Skin epidermis (tissue), 12 donors: Measurements from ENCODE around the gene NDC80.
"Not testable (repeated sequence)": the region's sequence is repeated elsewhere in the genome, so short reads cannot be mapped to it uniquely, and the experiment has no call there.

Experiments used
- H3K27ac ChIP-seq, 21 experiments: fragments of 200-600 bp; sonication (generic) in 11 of 21; one replicate each; pipeline ENCODE4 v1.5.0; 2020; ENCODE audit warnings: mild to moderate bottlenecking in 3 of 21, inconsistent platforms in 2 of 21, moderate library complexity in 2 of 21
- H3K4me3 ChIP-seq, 7 experiments: fragments of 200-600 bp; sonication (generic) in 2 of 7; one replicate each; pipeline ENCODE4 v1.5.0; 2020; ENCODE audit warnings: inconsistent platforms in 2 of 7, mild to moderate bottlenecking in 2 of 7, moderate library complexity in 1 of 7

Gene NDC80

DNA sequence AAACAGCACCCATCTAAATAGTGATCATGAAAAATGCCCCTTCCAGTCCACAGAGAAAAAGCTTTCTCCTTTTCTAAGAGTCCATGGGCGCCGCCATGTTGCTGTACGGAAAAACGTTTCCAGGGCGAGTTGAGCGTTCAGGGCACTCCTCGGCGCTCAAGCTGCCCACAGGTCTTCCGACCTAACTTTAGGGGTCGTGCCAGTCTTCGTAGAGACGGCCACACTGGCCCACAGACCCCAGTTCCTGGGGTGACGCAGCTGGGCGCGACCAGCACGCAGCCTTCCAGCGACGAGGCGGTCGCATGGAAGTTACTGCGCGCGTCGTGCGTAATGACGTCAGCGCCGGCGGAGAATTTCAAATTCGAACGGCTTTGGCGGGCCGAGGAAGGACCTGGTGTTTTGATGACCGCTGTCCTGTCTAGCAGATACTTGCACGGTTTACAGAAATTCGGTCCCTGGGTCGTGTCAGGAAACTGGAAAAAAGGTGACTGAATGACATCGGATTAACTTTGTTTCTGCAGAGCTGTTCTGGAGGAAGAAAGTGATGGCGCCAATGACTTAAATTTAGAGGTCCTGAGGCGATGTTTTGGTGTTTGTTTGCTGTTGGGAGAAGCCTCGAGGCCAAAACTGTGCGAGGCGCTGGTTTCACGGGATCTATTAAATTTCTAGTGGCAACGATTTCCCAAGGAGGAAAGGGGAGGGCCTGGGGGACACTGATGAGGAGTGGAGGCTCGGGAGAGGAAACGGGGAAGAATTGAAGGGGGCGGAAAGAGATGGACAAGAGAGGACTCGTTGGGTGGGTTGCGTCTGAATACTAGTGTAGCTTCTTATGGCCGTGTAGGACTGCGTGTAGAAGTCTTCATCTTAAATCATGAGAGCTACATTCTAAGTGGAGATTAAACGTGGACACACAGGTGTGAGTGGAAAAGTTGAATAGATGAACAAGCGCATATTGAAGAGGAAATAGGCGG, at the start of gene NDC80, which contains the start of gene METTL4:
Gene NDC80, plus strand, starts transcription at position 358 of the 971 bp plus-strand sequence. CDS start 1,429 bp downstream, outside the sequence.
Gene METTL4, minus strand, starts transcription at position 306 of the 971 bp plus-strand sequence. CDS start 4,289 bp downstream, outside the sequence.
- peak within 1 kb of the TSS; percentile 76 to 100 (median 99) for H3K27ac ChIP-seq
- H3K4me3 ChIP-seq = peak within 1 kb of the TSS; percentile 46 to 78 (median 64)

DNA sequence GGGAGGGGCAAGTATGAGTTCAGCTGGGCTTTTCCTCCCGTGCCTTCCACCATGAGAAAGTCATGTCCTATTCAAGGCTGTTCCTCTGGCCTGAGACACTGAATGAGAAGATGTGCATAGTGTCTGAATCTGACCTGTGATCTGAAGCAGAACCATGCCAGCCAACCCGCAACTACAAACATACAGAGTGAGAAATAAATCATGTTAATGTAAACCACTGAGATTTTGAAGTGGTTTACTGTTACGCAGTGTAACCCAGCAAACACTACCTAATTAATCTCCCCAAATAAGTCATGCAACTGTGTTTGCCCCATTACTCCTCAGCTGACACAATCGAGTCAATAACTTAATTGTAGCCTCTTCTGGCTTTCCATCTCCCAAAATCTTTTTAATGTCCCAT, 49.2 kb upstream of the NDC80 start:
- Histone ChIP-seq H3K27ac (no peak overlapping the region), H3K4me3 (no peak overlapping the region)

DNA sequence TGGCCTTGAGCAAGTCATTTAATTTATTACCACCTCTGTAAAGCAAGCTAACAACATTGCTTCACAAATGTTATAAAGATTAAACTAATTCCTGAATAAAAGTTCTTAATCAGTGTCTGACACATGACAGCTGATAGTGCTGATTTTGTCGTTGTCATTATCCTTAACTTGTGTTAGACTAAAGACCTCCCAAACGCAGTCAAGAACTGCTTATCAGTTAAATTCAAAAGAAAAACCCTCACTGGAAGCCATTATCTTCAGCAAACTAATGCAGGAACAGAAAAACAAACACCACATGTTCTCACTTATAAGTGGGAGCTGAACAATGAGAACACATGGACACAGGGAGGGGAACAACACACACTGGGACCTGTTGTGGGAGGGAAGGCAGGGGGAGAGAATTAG, 46.6 kb upstream of the NDC80 start:
- H3K4me3 ChIP-seq, H3K27ac ChIP-seq: not testable (repeated sequence)

DNA sequence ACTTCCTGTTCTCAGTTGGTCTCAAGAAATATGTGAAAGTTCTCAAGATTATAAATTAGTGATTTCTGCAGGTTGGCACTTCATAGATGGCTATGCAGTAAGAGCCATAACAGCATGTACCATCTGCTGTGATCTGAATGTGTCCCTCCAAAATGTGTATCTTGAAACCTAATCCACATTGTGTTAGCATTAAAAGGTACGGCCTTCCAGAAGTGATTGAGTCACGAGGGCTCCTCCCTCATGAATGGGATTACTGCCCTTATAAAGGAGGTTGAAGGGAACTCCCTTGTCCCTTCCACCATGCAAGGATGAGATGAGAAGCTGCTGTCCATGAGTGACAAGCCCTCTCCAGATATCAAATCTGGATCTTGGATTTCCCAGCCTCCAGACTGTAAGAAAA, 45.0 kb upstream of the NDC80 start:
- Histone ChIP-seq H3K27ac (no peak overlapping the region), H3K4me3 (no peak overlapping the region)

DNA sequence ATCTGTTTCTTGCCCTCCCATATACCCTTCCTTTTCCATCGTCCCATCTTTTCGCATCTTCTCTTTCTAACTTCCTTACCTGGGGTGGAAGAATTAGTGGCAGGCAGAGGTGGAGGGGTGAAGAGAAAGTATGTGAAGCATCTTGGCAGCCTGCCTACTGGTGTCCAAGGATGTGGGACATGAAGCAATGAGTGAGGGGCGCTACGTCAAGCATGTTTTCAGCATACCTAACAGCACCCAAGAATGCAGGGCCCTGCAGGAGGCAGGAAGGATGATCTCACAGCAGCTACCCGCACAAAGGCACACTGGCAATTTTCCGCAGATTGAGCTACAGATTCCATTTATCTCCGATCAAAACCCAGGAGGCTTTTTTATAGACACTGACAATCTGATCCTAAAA, 42.2 kb upstream of the NDC80 start:
- Histone ChIP-seq H3K27ac (no peak overlapping the region), H3K4me3 (no peak overlapping the region)

DNA sequence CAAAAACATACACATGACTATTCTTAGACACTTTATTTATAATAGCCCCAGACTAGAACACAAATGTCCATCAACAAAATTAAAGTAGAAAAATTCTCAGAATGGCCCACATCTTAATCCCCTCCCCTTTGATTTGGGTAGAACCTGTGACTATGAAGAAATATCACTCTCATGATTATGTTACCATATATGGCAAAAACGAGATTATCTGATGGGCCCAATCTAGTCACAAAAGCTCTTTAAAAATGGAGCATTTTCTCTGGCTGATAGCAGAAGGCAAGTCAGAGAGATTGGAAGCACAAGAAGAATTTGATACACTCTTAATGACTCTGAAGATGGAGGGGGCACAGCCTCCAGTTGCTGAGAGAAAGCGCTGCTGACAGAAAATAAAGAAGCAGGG, 39.6 kb upstream of the NDC80 start:
- Histone ChIP-seq H3K27ac (no peak overlapping the region), H3K4me3 (no peak overlapping the region)

DNA sequence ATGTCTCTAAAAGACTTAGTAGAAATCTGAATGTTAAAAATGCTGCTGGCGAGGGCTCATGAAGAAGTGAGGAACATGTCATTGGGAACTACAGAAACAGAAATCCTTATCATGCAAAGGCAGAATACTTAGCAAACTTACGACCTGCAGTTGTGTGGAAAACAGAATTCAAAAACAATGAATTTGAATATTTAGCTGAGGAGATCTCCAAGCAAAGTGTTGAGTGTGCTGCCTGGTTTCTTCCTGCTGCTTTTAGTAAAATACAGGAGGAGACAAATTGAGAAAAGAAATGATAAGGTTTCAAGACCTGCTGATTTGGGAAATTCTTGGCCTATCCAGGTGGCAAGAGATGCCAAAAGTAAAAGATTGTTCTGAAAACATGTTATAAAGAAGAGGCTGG, 38.6 kb upstream of the NDC80 start:
- H3K27ac ChIP-seq = no peak overlapping the region

DNA sequence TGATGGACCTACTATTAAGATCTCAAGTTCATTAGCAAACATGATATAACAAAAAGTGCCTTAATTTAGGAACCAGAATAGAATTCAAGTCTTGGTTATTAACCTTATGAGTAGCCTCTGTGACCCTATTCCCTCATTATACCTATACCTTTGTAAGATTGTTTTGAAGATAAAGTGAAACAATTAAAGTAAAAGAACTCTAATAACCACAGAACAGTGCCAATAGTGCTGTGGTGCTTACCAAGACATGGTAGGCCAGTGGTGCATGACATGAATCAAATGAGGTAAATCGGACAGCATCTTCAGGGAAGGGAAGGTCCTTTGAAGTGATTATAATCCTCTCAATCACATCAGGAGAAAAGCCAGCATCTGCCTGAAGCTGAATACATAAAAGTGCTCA, 36.5 kb upstream of the NDC80 start:
- no peak overlapping the region for H3K27ac ChIP-seq
- H3K4me3 ChIP-seq = no peak overlapping the region

More for the DNA sequence above, 38.6 kb upstream of the NDC80 start:
- no peak overlapping the region for H3K4me3 ChIP-seq

DNA sequence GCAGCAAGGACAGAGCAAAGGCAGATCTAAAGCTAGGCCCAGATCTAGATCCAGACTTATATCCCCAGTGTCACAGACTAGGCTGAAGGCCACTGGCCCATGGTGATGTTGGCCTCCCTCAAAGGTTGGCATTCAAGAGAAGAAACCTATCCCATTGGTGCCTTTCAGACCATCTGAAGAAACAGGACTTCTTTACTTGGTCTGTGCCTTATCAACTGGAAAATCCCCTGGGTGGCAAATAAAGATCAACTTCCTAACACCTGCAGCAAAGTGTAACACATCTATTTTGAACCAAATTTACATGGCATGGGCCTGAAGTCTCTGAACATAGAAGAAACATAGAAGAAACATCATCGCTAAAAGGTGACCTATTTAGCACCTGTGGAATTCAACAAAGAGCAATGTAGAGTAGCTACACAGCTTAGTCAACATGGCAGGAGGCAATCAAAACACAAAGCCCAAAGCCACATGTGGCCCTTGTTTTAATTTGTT, 35.9 kb upstream of the NDC80 start:
- no peak overlapping the region for H3K4me3 ChIP-seq
- no peak overlapping the region for H3K27ac ChIP-seq

DNA sequence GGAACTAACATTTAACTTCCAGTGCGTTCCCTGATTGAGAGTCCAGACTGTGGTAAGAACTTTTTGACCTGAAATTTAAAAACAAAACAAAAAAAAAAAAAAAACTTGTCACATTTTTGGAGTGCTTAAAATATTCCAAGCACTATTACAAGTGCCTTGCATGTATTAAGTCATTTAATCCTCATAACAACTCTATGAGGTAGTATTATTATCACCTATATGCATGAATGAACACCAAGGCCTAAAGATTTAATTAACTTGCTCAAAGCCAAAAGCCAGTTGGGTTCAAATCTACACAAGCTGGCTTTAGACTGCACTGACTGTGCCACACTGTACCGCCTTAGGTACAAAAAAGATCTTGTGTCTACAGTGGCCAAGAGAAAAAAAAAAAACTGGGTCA, 35.3 kb upstream of the NDC80 start:
- H3K27ac ChIP-seq = peak overlapping the region in 1 of 21 experiments; percentile 39

DNA sequence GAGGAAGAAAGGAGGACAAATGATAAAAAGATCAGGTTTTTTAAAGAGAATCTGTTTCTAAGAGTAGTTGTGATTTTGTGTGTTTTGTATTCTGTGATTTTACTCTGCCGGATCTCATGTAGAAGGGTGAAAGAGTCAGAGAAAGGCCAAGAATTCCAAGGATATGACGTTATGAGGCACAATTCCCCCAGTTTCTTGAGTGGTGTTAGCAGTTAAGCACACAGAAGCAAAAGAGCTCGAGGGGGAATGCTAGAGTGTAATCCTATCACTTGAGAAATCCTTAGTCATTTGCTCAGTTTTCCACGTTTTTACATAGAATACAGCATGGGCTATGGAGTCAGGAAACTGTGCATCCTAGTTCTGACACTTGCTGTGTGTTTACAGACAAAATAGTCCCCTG, 34.9 kb upstream of the NDC80 start:
- H3K4me3 ChIP-seq = no peak overlapping the region
- peak overlapping the region in 1 of 21 experiments; percentile 39 for H3K27ac ChIP-seq

More for the DNA sequence above, 35.3 kb upstream of the NDC80 start:
- H3K4me3 ChIP-seq = no peak overlapping the region

DNA sequence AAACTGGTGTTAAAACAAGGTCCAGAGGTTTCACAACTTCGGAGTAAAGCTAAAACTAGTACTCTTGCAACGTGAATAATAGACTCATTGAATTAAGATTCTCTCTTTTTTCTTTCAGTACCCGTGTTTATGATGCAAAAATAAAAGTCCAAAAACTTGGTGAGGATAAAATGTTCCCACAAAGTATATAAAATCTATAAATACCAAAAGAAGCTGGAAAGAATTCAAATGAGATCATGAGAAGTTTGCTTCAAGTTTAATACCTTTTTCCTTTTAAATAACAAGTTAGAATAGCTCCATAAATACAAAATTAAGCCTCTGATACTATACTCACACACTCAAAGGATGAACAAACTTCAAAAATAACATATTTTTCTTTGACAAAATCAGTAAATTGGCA, 34.1 kb upstream of the NDC80 start:
- Histone ChIP-seq H3K4me3 (no peak overlapping the region), H3K27ac (no peak overlapping the region)

DNA sequence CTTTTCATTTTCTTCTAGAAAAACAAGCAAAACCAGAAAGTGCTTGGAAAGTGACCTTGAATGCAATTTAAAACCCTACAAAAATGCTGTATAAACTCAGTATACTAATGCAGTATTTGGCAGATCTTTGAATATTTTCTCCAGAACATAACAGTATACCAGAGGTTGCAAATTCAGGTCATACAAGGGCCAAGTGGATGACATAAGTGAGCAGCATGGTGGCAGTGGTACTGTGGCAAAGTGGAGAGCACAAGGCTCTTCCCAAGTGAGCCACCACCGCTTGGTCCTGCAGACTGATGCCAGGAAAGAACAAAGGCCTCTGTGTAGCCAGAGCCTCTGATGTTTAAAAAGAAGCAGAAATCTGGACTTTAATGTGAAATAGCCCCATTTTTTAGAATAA, 33.1 kb upstream of the NDC80 start:
- peak overlapping the region in 2 of 21 experiments; percentile 7 to 16 for H3K27ac ChIP-seq
- no peak overlapping the region for H3K4me3 ChIP-seq

DNA sequence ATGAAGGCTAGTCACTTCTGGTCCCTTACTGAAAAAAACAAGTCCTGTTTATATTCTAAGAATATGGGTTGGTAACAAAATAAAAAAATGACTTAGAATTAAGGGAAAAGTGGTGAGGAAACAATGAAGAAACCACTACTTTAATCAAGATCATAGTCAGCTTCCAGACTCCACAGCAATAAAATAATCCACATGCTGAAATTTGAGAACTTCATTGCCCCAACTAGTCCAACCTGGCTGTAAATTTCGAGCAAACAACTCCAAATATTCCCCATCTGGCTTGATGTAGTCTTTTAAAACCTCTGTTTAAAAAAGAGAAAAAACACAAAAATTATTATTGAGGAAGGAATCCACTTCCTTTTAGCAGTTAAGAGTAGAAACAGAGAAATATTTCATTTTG, 32.5 kb upstream of the NDC80 start:
- H3K4me3 ChIP-seq = no peak overlapping the region
- peak overlapping the region in 1 of 21 experiments; percentile 16 for H3K27ac ChIP-seq

DNA sequence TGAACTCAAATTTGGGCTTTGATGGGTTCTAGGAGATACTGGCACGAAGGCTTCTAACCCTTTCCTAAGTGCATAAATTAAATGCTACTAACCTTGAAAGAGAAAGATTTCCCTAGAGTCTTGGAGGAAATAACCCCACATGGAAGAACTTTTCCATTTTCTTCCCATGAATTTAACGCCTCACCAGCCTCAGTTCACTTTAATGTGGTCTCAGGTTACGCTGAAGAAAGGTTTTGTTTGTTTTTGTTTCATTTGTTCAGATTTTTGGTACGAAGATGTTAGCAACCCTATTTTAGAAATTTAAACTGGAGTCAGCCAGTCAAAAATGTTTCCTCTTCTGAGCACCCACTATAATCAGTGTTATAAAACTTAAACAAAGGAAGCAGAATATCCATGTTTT, 30.8 kb upstream of the NDC80 start:
- Histone ChIP-seq H3K27ac (no peak overlapping the region), H3K4me3 (no peak overlapping the region)

DNA sequence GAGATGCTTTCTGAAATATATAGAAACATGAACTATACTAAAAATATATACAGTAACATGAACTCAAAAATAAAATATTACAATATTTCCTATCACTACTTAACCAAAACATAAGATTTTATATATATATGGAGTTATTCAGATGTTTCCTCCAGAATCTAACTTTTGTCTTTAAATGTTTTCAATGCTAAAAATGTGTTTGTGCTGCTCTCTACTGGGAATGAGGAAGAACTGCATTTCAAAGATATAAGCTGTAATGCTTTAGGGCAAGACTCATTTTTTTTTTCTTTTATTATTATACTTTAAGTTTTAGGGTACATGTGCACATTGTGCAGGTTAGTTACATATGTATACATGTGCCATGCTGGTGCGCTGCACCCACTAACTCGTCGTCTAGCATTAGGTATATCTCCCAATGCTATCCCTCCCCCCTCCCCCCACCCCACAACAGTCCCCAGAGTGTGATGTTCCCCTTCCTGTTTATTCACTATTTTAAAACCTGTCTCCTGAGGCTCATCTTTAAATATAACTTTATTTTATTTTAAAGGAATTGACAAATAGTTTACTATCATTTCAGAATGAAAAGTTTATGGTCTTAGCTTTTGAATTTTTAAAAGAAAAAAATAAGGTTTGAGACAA, 29.3 kb upstream of the NDC80 start:
- not testable (repeated sequence) for H3K4me3 ChIP-seq, H3K27ac ChIP-seq

DNA sequence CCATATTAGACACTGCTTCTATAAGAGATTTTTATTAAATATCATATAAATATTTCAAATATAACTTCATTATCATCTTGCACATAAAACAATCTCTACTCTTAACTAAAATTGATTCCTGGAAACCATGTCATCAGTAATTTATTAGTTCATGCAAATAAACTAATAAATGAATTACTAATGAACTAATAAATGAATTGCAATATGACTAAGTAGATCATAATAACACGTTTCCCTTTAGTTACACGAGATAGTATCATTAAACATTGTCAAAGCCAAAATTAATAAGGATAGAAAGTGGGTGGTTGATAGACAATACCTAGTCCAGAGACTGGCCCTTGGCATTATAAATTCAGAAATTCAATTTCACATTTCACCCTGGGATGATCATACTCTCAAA, 26.2 kb upstream of the NDC80 start:
- Histone ChIP-seq H3K27ac (no peak overlapping the region), H3K4me3 (no peak overlapping the region)

DNA sequence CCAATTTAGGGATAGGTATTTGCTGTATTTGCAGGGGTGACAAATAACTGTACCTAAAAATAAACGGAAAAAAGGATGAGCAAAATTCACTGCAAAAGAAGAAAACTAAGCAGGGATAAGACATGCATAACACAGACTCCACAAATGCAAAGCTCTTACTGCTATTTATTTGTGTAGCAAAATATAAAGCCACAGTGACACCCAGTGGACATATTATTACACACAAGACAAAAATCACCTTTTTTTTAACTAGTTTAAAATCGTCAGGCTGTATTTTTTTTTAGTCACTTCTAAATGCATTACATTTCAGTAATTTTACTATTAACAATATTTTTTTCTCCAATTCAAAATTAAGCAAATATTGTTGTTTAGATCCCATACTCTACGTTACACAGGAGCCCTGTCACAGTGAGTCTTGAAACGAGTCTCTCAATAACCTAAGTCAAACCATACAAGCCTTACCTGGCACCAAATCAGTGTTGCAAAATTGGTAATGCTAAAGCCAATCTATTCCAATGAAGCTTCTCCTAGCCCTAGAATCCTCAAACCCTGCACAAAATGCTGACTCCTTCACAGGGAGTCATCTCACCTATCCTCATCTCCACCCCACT, 23.8 kb upstream of the NDC80 start:
- Histone ChIP-seq H3K4me3 (no peak overlapping the region), H3K27ac (no peak overlapping the region)

DNA sequence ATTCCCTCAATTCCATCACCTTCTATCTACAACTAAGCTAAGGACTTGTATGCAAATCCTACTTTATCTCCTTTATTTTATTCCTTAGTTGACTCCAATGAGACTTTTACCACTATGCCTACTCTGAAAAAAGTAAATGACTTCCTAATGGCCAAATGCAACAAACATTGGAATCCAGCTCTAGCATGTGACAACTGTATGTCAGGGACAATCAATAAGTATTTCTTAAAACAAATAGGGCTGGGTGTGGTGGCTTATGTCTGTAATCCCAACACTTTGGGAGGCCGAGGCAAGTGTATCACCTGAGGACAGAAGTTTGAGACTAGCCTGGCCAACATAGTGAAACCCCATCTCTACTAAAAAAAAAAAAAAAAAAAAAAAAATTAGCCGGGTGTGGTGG, 21.9 kb upstream of the NDC80 start:
- H3K4me3 ChIP-seq = no peak overlapping the region

DNA sequence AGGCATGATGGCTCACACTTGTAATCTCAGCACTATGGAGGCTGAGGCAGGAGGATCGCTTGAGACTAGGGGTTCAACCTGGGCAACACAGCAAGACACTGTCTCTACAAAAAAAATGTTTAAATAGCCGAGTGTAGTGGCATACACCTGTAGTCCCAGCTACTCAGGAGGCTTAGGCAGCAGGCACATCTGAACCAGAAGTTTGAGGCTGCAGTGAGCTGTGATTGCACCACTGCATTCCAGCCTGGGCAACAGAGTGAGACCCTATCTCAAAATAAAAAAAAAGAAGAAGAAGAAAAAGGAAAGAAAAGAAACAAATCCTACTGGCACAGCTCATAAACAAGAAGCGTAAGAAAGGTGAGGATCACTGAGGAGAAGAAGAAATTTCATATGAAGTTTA, 19.9 kb upstream of the NDC80 start:
- no peak overlapping the region for H3K27ac ChIP-seq
- no peak overlapping the region for H3K4me3 ChIP-seq

More for the DNA sequence above, 21.9 kb upstream of the NDC80 start:
- H3K27ac ChIP-seq = no peak overlapping the region
